OCI-LY1 (cell line): ENCODE data around the gene CELA2B.

Experiments
- H2AFZ ChIP-seq: fragments of 200-600 bp; sonication (generic), shearing (Covaris generic); 2 replicates; pipeline ENCODE4 v1.6.0; 2014; ENCODE audit warnings: antibody characterized with exemption, mild to moderate bottlenecking, low read length
- H3F3A ChIP-seq: fragments of 200-600 bp; sonication (generic), shearing (Covaris generic); 2 replicates; pipeline ENCODE4 v1.6.0; 2014; ENCODE audit warnings: mild to moderate bottlenecking, antibody characterized with exemption, low read length, moderate library complexity; ENCODE audit not compliant: insufficient read depth
- H3K27ac ChIP-seq: fragments of 200-600 bp; sonication (generic); 2 replicates; pipeline ENCODE4 v1.5.1; 2014; ENCODE audit warnings: low read length, mixed run types, mild to moderate bottlenecking, low read depth; ENCODE audit not compliant: poor library complexity, severe bottlenecking
- H3K27me3 ChIP-seq: fragments of 200-600 bp; sonication (generic); 2 replicates; pipeline ENCODE4 v1.6.0; 2014; ENCODE audit warnings: antibody characterized with exemption, mild to moderate bottlenecking, low read length, moderate library complexity; ENCODE audit not compliant: insufficient read depth
- H3K36me3 ChIP-seq: fragments of 200-600 bp; sonication (generic); 2 replicates; pipeline ENCODE4 v1.6.1; 2014; ENCODE audit warnings: mild to moderate bottlenecking, antibody characterized with exemption, low read length, moderate library complexity, mixed read lengths; ENCODE audit not compliant: insufficient read depth
- H3K4me1 ChIP-seq: fragments of 200-600 bp; sonication (generic); 2 replicates; pipeline ENCODE4 v1.5.1; 2014; ENCODE audit warnings: mild to moderate bottlenecking, low read length, moderate library complexity; ENCODE audit not compliant: insufficient read depth, severe bottlenecking
- H3K4me2 ChIP-seq: fragments of 200-600 bp; sonication (generic), shearing (Covaris generic); 2 replicates; pipeline ENCODE4 v1.6.1; 2014; ENCODE audit warnings: low read length
- H3K4me3 ChIP-seq: fragments of 200-600 bp; sonication (generic); 2 replicates; pipeline ENCODE4 v1.5.1; 2014; ENCODE audit warnings: low read length, low read depth, mild to moderate bottlenecking, mixed read lengths; ENCODE audit not compliant: poor library complexity, severe bottlenecking
- H3K79me2 ChIP-seq: fragments of 200-600 bp; shearing (Covaris generic); 2 replicates; pipeline ENCODE4 v1.6.1; 2016; ENCODE audit warnings: mixed run types, low read length, mixed read lengths; ENCODE audit not compliant: insufficient read depth
- H3K9ac ChIP-seq: fragments of 200-600 bp; sonication (generic), shearing (Covaris generic); 2 replicates; pipeline ENCODE4 v1.6.1; 2014; ENCODE audit warnings: mild to moderate bottlenecking, low read length, mixed read lengths
- H3K9me2 ChIP-seq: fragments of 200-600 bp; sonication (generic), shearing (Covaris generic); 2 replicates; pipeline ENCODE4 v1.6.1; 2014; ENCODE audit warnings: low read depth, mild to moderate bottlenecking, low read length, mixed read lengths
- H3K9me3 ChIP-seq: fragments of 200-600 bp; shearing (Covaris generic); 2 replicates; pipeline ENCODE4 v1.6.1; 2014; ENCODE audit warnings: low read length, mixed read lengths
- H4K20me1 ChIP-seq: fragments of 200-600 bp; sonication (generic), shearing (Covaris generic); 2 replicates; pipeline ENCODE4 v1.6.0; 2016; ENCODE audit warnings: mild to moderate bottlenecking, low read length; ENCODE audit not compliant: insufficient read depth
- CTCF ChIP-seq: fragments of 200-600 bp; sonication (generic), shearing (Covaris generic); IDR thresholded peaks from 2 replicates; pipeline ENCODE4 v1.5.1; 2017; ENCODE audit warnings: mild to moderate bottlenecking, antibody characterized with exemption, low read length, moderate library complexity, mixed read lengths
- EZH2 ChIP-seq: fragments of 200-600 bp; sonication (generic), shearing (Covaris generic); IDR thresholded peaks from 2 replicates; pipeline ENCODE4 v1.8.0; 2017; ENCODE audit warnings: borderline replicate concordance, mixed run types, mild to moderate bottlenecking, antibody characterized with exemption, low read length, moderate library complexity, mixed read lengths

Gene CELA2B

DNA sequence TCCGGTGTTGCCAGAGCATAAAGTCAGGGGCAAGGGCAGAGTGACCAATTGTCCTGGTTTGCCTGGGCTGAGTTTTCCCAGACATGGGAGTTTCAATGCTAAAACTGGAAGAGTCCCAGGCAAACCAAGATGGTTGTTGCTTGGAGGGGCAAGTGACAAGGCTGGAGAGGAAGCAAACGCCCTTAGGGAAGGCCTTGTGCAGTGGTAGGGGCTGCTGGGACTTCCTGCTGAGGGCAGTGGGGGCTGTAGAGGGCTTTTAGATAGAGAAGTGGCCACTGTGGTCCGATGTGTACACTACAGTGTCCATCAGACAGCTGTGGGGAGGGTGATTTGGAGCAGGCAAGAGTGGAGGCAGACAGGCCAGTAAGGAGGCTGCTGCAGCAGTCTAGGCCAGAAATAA is 26.3 kb upstream of the CELA2B start:
- Histone ChIP-seq H3K4me1 (no peaks in the 10 kb centered on the region), H3F3A (no peaks in the 10 kb centered on the region), H3K4me3 (no peak overlapping the region), H3K79me2 (no peaks in the 10 kb centered on the region), H3K9me2 (no peaks in the 10 kb centered on the region), H3K9me3 (no peaks in the 10 kb centered on the region), H4K20me1 (no peaks in the 10 kb centered on the region), H3K9ac (no peak overlapping the region), H3K27ac (no peak overlapping the region), H2AFZ (no peak overlapping the region), H3K27me3 (peaks cover 10% of the 10 kb centered on the region; the same call in 1 of the 2 replicates), H3K36me3 (no peaks in the 10 kb centered on the region), H3K4me2 (no peak overlapping the region)
- no peak for TF ChIP-seq EZH2
- TF ChIP-seq CTCF, result no peak

DNA sequence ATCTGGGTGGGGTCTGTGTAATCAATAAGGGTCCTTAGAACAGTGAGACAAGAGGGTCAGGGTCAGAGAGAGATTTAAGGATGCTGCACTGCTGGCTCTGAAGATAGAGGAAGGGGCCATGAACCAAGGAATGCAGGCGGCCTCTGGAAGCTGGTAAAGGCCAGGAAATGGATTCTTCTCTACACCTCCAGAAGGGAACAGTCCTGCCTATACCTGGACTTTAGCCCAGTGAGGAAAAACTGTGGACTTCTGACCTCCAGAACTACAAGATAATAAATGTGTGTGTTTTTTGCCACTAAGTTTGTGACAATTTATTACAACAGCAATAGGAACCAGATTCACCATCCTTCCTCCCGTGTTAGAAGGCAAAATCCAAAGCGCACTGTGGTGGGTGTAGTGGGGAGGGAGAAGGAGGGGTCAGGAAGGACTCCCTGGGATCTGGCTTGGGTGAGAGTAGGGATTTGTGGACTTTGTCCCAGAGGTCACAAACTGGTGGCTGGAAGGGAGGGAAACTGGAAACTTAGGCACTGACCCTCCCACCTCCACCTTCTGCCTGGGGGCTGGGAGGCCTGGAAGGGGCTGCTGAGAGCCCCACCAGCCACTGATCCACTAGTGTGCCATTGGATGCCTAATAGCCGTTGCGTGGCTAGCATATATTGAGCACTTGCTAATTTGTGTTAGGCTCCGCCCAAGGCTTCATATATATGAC is 24.7 kb upstream of the CELA2B start:
- H3K4me3 ChIP-seq, result no peak overlapping the region
- H3K27ac ChIP-seq, result no peak overlapping the region
- H3F3A ChIP-seq, result no peaks in the 10 kb centered on the region
- H3K4me1 ChIP-seq, result no peaks in the 10 kb centered on the region
- TF ChIP-seq CTCF, result no peak
- TF ChIP-seq EZH2, result no peak
- no peak overlapping the region for H2AFZ ChIP-seq
- H3K4me2 ChIP-seq, result no peak overlapping the region
- H3K9me2 ChIP-seq, result no peaks in the 10 kb centered on the region
- no peaks in the 10 kb centered on the region for H3K36me3 ChIP-seq
- no peaks in the 10 kb centered on the region for H4K20me1 ChIP-seq
- H3K9ac ChIP-seq, result no peak overlapping the region
- no peaks in the 10 kb centered on the region for H3K79me2 ChIP-seq
- peaks cover 10% of the 10 kb centered on the region; the same call in 1 of the 2 replicates for H3K27me3 ChIP-seq
- no peaks in the 10 kb centered on the region for H3K9me3 ChIP-seq

- Histone ChIP-seq H4K20me1 (no peaks in the 10 kb centered on the region), H3K4me2 (no peak overlapping the region), H3K79me2 (no peaks in the 10 kb centered on the region), H3K27me3 (peaks cover 10% of the 10 kb centered on the region; the same call in 1 of the 2 replicates), H3K36me3 (no peaks in the 10 kb centered on the region), H3K9ac (no peak overlapping the region), H3K4me1 (no peaks in the 10 kb centered on the region), H3K9me2 (no peaks in the 10 kb centered on the region), H3K4me3 (no peak overlapping the region), H2AFZ (no peak overlapping the region), H3K9me3 (no peaks in the 10 kb centered on the region), H3K27ac (no peak overlapping the region), H3F3A (no peaks in the 10 kb centered on the region)
- TF ChIP-seq EZH2, result no peak
- TF ChIP-seq CTCF, result no peak
Measured at GRCh38 chr1:15452216-15452615, 23.7 kb upstream of the CELA2B start.
